ENCODE data around the gene CYP4A22.

CYP4A22 gene

DNA sequence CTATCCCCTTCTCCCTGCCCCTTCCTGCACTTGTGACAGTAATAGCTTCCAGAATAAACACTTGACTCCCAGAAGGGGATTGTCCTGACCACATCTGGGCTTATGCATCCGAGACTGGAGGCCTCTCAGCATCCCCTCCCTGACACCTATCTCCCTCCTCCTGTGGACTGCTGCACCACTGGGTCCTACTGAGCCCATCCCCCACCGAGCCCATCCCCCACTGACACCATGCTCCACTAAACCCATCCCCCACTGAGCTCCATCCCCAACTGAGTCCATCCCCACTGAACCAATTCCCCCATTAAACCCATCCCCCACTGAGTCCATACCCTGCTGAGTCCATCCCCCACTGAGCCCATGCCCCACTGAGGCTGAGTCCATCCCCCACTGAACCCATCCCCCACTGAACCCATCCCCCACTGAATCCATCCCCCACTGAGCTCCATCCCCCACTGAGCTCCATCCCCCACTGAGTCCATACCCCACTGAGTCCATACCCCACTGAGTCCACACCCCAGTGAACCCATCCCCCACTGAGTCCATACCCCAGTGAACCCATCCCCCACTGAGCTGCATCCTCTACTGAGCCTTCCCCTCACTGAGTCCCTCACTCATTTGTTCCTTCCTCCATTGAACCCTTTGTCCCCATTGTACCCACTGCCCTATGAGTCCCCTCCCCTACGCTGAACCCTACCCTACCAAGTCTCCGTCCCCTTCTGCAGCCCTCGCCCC is 47.0 kb downstream of the CYP4A22 start:
- no peaks in the 10 kb centered on the region for H3K4me1 ChIP-seq (ENCODE audit: control insufficient read depth, insufficient read depth, low read length)
- POLR2A ChIA-PET = no interaction called here
- no peak overlapping the region for H3K27ac ChIP-seq (ENCODE audit: extremely low read depth, low read depth, low read length)
- no peaks in the 10 kb centered on the region for H3K9me3 ChIP-seq (ENCODE audit: control insufficient read depth, insufficient read depth, low read depth, low read length)
- TF ChIP-seq ZNF664 (tag by site-specific recombination; IDR thresholded peaks at IDR 0.05) = no peak
- TF ChIP-seq ZIC2 (tag by site-specific recombination; IDR thresholded peaks at IDR 0.05) = 0 out of 2 replicates have a peak, but pooled peaks have one; percentile 33
- TF ChIP-seq GLIS1 (tag by site-specific recombination; IDR thresholded peaks at IDR 0.05) = peak; percentile 98
- no peaks in the 10 kb centered on the region for H3K36me3 ChIP-seq (ENCODE audit: control insufficient read depth in 2 of 2, insufficient read depth in 1 of 2, low read length in 2 of 2)
- CTCF ChIA-PET = interaction anchor here (0.5 to 2.3 kb wide), 5 partner anchors 9 to 101 kb away, joined by 3 to 23 read pairs (median 6); no protein-coding TSS in a partner anchor
- H3K4me3 ChIP-seq (ENCODE audit: low read depth, low read length) = no peak overlapping the region

DNA sequence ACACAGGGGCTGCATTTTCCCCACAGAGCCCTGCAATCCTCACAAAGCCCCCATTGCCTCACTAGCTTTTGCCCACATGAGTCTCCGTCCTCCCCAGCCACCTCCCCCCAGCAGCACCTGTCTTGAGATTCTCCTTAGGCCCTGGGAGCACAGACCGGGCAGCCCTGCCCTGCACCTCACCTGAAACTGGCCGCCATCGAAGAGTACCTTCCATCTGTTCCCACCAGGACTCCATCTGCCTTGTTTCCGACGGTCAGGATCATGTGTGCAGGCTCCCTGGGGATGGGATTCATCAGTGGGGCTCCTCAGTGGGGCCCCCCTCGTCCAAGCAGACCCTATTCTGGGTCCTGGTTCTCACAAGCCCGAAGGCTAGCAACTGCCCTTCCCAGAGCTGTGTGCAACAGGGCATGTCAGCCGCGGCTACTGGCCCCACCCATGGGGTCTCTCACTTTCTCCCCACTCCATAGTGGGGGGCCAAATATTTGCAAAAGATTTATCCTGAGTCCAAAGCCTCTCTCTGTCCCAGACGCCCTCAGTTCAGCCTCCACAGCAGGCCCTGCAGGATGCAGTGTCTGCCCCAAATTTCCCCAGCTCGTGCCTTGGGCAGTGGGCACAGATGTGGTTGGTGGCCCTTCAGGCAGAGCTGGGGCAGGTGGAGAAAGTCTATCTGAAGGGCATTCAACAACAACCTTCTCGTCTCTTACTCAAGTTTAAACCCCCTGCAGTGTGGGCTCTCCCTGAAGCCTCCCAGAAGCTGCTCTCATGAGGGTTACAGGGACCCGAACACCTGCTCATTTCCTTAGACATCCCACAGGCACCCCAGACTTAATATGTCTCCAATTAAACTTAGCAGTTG is 47.8 kb downstream of the CYP4A22 start:
- Histone ChIP-seq H3K9me3 (ENCODE audit: control insufficient read depth, insufficient read depth, low read depth, low read length) (no peaks in the 10 kb centered on the region), H3K4me1 (ENCODE audit: control insufficient read depth, insufficient read depth, low read length) (no peaks in the 10 kb centered on the region), H3K36me3 (ENCODE audit: control insufficient read depth in 2 of 2, insufficient read depth in 1 of 2, low read length in 2 of 2) (no peaks in the 10 kb centered on the region), H3K27ac (ENCODE audit: extremely low read depth, low read depth, low read length) (no peak overlapping the region), H3K4me3 (ENCODE audit: low read depth, low read length) (no peak overlapping the region)
- POLR2A ChIA-PET = no interaction called here
- CTCF ChIA-PET = interaction anchor here (0.5 to 2.3 kb wide), 4 partner anchors 8 to 100 kb away, joined by 3 to 23 read pairs (median 6); no protein-coding TSS in a partner anchor
- TF ChIP-seq, protein P1, sequence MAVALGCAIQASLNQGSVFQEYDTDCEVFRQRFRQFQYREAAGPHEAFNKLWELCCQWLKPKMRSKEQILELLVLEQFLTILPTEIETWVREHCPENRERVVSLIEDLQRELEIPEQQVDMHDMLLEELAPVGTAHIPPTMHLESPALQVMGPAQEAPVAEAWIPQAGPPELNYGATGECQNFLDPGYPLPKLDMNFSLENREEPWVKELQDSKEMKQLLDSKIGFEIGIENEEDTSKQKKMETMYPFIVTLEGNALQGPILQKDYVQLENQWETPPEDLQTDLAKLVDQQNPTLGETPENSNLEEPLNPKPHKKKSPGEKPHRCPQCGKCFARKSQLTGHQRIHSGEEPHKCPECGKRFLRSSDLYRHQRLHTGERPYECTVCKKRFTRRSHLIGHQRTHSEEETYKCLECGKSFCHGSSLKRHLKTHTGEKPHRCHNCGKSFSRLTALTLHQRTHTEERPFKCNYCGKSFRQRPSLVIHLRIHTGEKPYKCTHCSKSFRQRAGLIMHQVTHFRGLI (tag by site-specific recombination; IDR thresholded peaks at IDR 0.05) = no peak
- TF ChIP-seq ZNF146 (tag by site-specific recombination; IDR thresholded peaks at IDR 0.05) (no peak), ZNF184 (tag by site-specific recombination; IDR thresholded peaks at IDR 0.05) (no peak), ZNF223 (tag by site-specific recombination; IDR thresholded peaks at IDR 0.05) (no peak), OVOL3 (tag by site-specific recombination; IDR thresholded peaks at IDR 0.05) (no peak), ZNF132 (tag by site-specific recombination; IDR thresholded peaks at IDR 0.05; ENCODE audit: borderline replicate concordance) (no peak), KLF10 (tag by site-specific recombination; IDR thresholded peaks at IDR 0.05) (no peak), ZNF548 (tag by site-specific recombination; IDR thresholded peaks at IDR 0.05) (no peak), ZBTB1 (tag by site-specific recombination; IDR thresholded peaks at IDR 0.05) (no peak), ZNF530 (tag by site-specific recombination; IDR thresholded peaks at IDR 0.05; ENCODE audit: low read depth) (no peak), ZBTB44 (tag by site-specific recombination; IDR thresholded peaks at IDR 0.05) (no peak), ZNF24 (tag by site-specific recombination; IDR thresholded peaks at IDR 0.05) (no peak), ZNF221 (tag by site-specific recombination; IDR thresholded peaks at IDR 0.05; ENCODE audit: borderline replicate concordance) (no peak)
- TF ChIP-seq, protein P2, sequence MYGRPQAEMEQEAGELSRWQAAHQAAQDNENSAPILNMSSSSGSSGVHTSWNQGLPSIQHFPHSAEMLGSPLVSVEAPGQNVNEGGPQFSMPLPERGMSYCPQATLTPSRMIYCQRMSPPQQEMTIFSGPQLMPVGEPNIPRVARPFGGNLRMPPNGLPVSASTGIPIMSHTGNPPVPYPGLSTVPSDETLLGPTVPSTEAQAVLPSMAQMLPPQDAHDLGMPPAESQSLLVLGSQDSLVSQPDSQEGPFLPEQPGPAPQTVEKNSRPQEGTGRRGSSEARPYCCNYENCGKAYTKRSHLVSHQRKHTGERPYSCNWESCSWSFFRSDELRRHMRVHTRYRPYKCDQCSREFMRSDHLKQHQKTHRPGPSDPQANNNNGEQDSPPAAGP (tag by site-specific recombination; IDR thresholded peaks at IDR 0.05) = no peak
- TF ChIP-seq, protein P3, sequence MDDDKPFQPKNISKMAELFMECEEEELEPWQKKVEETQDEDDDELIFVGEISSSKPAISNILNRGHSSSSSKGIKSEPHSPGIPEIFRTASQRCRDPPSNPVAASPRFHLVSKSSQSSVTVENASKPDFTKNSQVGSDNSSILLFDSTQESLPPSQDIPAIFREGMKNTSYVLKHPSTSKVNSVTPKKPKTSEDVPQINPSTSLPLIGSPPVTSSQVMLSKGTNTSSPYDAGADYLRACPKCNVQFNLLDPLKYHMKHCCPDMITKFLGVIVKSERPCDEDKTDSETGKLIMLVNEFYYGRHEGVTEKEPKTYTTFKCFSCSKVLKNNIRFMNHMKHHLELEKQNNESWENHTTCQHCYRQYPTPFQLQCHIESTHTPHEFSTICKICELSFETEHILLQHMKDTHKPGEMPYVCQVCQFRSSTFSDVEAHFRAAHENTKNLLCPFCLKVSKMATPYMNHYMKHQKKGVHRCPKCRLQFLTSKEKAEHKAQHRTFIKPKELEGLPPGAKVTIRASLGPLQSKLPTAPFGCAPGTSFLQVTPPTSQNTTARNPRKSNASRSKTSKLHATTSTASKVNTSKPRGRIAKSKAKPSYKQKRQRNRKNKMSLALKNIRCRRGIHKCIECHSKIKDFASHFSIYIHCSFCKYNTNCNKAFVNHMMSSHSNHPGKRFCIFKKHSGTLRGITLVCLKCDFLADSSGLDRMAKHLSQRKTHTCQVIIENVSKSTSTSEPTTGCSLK (tag by site-specific recombination; IDR thresholded peaks at IDR 0.05) = no peak
- TF ChIP-seq, protein P4, sequence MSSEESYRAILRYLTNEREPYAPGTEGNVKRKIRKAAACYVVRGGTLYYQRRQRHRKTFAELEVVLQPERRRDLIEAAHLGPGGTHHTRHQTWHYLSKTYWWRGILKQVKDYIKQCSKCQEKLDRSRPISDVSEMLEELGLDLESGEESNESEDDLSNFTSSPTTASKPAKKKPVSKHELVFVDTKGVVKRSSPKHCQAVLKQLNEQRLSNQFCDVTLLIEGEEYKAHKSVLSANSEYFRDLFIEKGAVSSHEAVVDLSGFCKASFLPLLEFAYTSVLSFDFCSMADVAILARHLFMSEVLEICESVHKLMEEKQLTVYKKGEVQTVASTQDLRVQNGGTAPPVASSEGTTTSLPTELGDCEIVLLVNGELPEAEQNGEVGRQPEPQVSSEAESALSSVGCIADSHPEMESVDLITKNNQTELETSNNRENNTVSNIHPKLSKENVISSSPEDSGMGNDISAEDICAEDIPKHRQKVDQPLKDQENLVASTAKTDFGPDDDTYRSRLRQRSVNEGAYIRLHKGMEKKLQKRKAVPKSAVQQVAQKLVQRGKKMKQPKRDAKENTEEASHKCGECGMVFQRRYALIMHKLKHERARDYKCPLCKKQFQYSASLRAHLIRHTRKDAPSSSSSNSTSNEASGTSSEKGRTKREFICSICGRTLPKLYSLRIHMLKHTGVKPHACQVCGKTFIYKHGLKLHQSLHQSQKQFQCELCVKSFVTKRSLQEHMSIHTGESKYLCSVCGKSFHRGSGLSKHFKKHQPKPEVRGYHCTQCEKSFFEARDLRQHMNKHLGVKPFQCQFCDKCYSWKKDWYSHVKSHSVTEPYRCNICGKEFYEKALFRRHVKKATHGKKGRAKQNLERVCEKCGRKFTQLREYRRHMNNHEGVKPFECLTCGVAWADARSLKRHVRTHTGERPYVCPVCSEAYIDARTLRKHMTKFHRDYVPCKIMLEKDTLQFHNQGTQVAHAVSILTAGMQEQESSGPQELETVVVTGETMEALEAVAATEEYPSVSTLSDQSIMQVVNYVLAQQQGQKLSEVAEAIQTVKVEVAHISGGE (tag by site-specific recombination; conservative IDR thresholded peaks at IDR 0.05; ENCODE audit: low read depth) = no peak
- TF ChIP-seq, protein P5, sequence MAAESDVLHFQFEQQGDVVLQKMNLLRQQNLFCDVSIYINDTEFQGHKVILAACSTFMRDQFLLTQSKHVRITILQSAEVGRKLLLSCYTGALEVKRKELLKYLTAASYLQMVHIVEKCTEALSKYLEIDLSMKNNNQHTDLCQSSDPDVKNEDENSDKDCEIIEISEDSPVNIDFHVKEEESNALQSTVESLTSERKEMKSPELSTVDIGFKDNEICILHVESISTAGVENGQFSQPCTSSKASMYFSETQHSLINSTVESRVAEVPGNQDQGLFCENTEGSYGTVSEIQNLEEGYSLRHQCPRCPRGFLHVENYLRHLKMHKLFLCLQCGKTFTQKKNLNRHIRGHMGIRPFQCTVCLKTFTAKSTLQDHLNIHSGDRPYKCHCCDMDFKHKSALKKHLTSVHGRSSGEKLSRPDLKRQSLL (tag by site-specific recombination; IDR thresholded peaks at IDR 0.05) = no peak
